Measurements from ENCODE around the gene C16orf54. TPM values are rescaled to one million over a fixed set of nuclear protein-coding genes. Genes with fewer than 3 reads are reported as not detected.
"Not testable (repeated sequence)": the region's sequence is repeated elsewhere in the genome, so short reads cannot be mapped to it uniquely, and the experiment has no call there.

C16orf54 gene
- total RNA-seq, 1 donor from 2014 or later = not detected

GRCh38 chr16:29790183-29790948 lies 44.6 kb upstream of the C16orf54 start, which contains the start of gene KIF22:
KIF22 (plus strand) TSS chr16:29790751; CDS start chr16:29790760, 9 bp downstream.
- H3K9me3 Mint-ChIP-seq = no peaks in the 10 kb centered on the region
- peak; percentile 100 for DNase-seq (ENCODE audit: low read depth, low spot score)
- H3K36me3 Mint-ChIP-seq (ENCODE audit: low read depth) = peaks cover 11% of the 10 kb centered on the region
- H3K4me3 Mint-ChIP-seq = peak within 1 kb of the TSS; percentile 99
- H3K27me3 Mint-ChIP-seq (ENCODE audit: low read depth) = no peaks in the 10 kb centered on the region
- H3K4me1 Mint-ChIP-seq = peaks cover 48% of the 10 kb centered on the region
- peak; percentile 80 for TF ChIP-seq CTCF (conservative IDR thresholded peaks at IDR 0.05)
- H3K27ac Mint-ChIP-seq (ENCODE audit: unreplicated experiment) = peak within 1 kb of the TSS; percentile 100

- Mint-ChIP-seq H3K27ac (ENCODE audit: unreplicated experiment) (peak overlapping the region; percentile 95), H3K4me1 (peaks cover 51% of the 10 kb centered on the region), H3K27me3 (ENCODE audit: low read depth) (no peaks in the 10 kb centered on the region), H3K9me3 (no peaks in the 10 kb centered on the region), H3K36me3 (ENCODE audit: low read depth) (peaks cover 11% of the 10 kb centered on the region), H3K4me3 (peak overlapping the region; percentile 99)
- TF ChIP-seq CTCF (conservative IDR thresholded peaks at IDR 0.05) = no peak
- no peak for DNase-seq (ENCODE audit: low read depth, low spot score)
Measured at GRCh38 chr16:29789775-29790182, 44.0 kb upstream of the C16orf54 start.

GRCh38 chr16:29787155-29787554 lies 41.4 kb upstream of the C16orf54 start:
- peaks cover 44% of the 10 kb centered on the region for H3K4me1 Mint-ChIP-seq
- H3K36me3 Mint-ChIP-seq (ENCODE audit: low read depth); H3K27ac Mint-ChIP-seq (ENCODE audit: unreplicated experiment); H3K27me3 Mint-ChIP-seq (ENCODE audit: low read depth); DNase-seq (ENCODE audit: low read depth, low spot score); H3K9me3 Mint-ChIP-seq: not testable (repeated sequence)
- H3K4me3 Mint-ChIP-seq = peak overlapping the region; percentile 22

- Mint-ChIP-seq H3K4me1 (peaks cover 22% of the 10 kb centered on the region), H3K9me3 (no peaks in the 10 kb centered on the region), H3K36me3 (ENCODE audit: low read depth) (no peaks in the 10 kb centered on the region), H3K4me3 (peak overlapping the region; percentile 79), H3K27ac (ENCODE audit: unreplicated experiment) (peak overlapping the region; percentile 92), H3K27me3 (ENCODE audit: low read depth) (peaks cover 10% of the 10 kb centered on the region)
- peak; percentile 73 for DNase-seq (ENCODE audit: low read depth, low spot score)
- peak; percentile 74 for TF ChIP-seq CTCF (conservative IDR thresholded peaks at IDR 0.05)
Measured at GRCh38 chr16:29784901-29785500, 39.2 kb upstream of the C16orf54 start.

GRCh38 chr16:29784157-29784556 lies 38.4 kb upstream of the C16orf54 start:
- H3K27ac Mint-ChIP-seq (ENCODE audit: unreplicated experiment) = no peak overlapping the region
- TF ChIP-seq CTCF (conservative IDR thresholded peaks at IDR 0.05) = no peak
- no peak for DNase-seq (ENCODE audit: low read depth, low spot score)
- no peaks in the 10 kb centered on the region for H3K9me3 Mint-ChIP-seq
- peaks cover 16% of the 10 kb centered on the region for H3K27me3 Mint-ChIP-seq (ENCODE audit: low read depth)
- H3K36me3 Mint-ChIP-seq (ENCODE audit: low read depth) = no peaks in the 10 kb centered on the region
- H3K4me1 Mint-ChIP-seq = peaks cover 19% of the 10 kb centered on the region
- no peak overlapping the region for H3K4me3 Mint-ChIP-seq

- not testable (repeated sequence) for H3K27ac Mint-ChIP-seq (ENCODE audit: unreplicated experiment); H3K36me3 Mint-ChIP-seq (ENCODE audit: low read depth); H3K4me3 Mint-ChIP-seq; DNase-seq (ENCODE audit: low read depth, low spot score); H3K9me3 Mint-ChIP-seq
- peaks cover 24% of the 10 kb centered on the region for H3K27me3 Mint-ChIP-seq (ENCODE audit: low read depth)
- peaks cover 19% of the 10 kb centered on the region for H3K4me1 Mint-ChIP-seq
Measured at GRCh38 chr16:29783094-29783953, 37.5 kb upstream of the C16orf54 start.

All from neural crest cell (in vitro differentiated cells).